ENCODE measurements around the gene SPI1.

The SPI1 gene

DNA sequence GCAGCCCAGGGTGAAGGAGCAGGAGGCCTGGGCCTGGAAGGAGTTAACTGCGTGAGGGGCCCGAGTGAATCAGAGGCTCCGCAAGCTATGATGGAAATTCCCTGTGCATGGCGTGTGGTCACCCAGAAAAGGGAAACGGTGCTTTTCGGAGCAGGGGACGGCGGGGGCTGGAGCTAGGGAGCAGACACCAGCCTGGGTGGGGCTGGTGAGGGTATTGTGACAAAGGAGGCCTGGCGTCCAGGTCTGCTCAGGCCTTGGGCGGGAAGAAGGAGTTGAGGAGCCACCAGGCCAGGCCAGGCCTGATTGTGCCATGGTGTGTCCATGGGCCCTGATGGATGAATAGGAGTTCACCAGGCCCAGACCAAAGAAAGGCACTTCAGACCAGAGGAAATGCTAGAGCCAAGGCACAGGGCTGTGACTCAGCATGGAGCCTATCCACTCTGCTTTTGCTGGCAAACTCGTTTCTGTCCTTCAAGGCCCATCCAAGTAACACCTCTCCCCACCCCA, 12.8 kb upstream of the SPI1 start:
- no peak overlapping the region for H3K9ac ChIP-seq (ENCODE audit: low read depth, low read length)
- no peaks in the 10 kb centered on the region for H3K36me3 ChIP-seq (ENCODE audit: control insufficient read depth, insufficient read depth, low read length)
- H3K9me3 ChIP-seq (ENCODE audit: control insufficient read depth, insufficient read depth, low read length) = no peaks in the 10 kb centered on the region
- no peaks in the 10 kb centered on the region for H3K4me1 ChIP-seq (ENCODE audit: control insufficient read depth, insufficient read depth, low read length)
- no peaks in the 10 kb centered on the region for H3K27me3 ChIP-seq (ENCODE audit: control insufficient read depth, insufficient read depth, low read length)
- no peak overlapping the region for H3K4me3 ChIP-seq (ENCODE audit: low read depth, low read length)

DNA sequence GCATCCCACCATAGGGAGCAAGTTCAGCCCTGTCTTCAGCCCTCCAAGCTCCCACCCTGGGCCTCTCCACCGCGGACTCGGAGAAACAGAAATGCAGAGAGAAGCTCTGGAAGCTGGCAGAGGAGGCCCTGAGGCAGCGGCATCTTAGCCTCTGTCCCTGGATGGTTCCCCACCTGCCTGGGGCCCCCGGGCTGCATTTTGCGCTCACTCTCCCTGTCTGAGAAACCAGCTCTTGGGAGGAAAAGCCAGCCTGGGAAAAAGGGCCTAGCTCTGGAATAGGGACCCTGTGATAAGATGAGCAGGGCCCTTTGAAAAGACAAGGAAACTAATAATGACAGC, 12.0 kb upstream of the SPI1 start:
- H3K9ac ChIP-seq (ENCODE audit: low read depth, low read length) = no peak overlapping the region
- no peaks in the 10 kb centered on the region for H3K36me3 ChIP-seq (ENCODE audit: control insufficient read depth, insufficient read depth, low read length)
- no peaks in the 10 kb centered on the region for H3K9me3 ChIP-seq (ENCODE audit: control insufficient read depth, insufficient read depth, low read length)
- no peak overlapping the region for H3K4me3 ChIP-seq (ENCODE audit: low read depth, low read length)
- H3K4me1 ChIP-seq (ENCODE audit: control insufficient read depth, insufficient read depth, low read length) = no peaks in the 10 kb centered on the region
- no peaks in the 10 kb centered on the region for H3K27me3 ChIP-seq (ENCODE audit: control insufficient read depth, insufficient read depth, low read length)

DNA sequence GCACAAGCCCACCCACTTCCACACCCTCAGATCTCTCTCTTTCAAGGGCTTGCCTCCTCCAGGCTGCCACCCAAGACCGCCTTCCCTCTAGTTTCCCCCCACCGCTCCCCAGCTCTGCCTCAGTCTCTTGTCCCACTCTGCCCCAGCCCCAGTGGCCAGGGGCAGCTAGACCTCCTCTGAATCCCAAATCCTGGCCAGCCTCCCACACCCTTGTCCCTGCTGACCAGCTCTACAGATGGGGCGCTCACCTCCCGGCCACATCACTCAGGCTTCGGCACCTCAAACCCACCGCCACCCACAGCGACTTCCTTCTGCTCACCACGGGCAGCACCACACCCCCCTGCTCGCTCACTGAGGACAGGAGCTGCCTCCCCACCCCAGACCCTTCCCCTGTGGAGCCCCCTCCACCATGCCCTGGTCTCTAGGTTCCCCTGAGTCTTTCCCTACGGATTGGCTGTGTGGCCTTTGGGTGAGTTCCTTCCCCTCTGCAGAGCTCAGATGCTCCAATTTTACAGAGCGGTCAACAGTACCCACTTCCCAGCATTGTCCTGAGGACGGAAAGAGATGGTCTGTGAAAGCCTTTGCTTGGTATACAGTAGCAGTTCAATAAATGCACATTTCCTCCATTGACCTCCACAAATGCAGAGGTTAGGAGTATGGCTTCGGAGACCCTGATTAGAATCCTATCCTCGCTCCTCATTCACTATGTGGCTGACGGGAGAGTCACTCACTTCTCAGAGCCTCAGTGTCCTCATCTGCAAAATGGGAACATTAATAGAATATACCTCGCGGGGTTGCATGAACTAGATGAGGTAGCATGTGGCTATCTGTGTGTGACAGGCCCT, 11.5 kb upstream of the SPI1 start:
- Histone ChIP-seq H3K9me3 (ENCODE audit: control insufficient read depth, insufficient read depth, low read length) (no peaks in the 10 kb centered on the region), H3K27me3 (ENCODE audit: control insufficient read depth, insufficient read depth, low read length) (no peaks in the 10 kb centered on the region), H3K9ac (ENCODE audit: low read depth, low read length) (no peak overlapping the region), H3K4me1 (ENCODE audit: control insufficient read depth, insufficient read depth, low read length) (no peaks in the 10 kb centered on the region), H3K36me3 (ENCODE audit: control insufficient read depth, insufficient read depth, low read length) (no peaks in the 10 kb centered on the region), H3K4me3 (ENCODE audit: low read depth, low read length) (no peak overlapping the region)

DNA sequence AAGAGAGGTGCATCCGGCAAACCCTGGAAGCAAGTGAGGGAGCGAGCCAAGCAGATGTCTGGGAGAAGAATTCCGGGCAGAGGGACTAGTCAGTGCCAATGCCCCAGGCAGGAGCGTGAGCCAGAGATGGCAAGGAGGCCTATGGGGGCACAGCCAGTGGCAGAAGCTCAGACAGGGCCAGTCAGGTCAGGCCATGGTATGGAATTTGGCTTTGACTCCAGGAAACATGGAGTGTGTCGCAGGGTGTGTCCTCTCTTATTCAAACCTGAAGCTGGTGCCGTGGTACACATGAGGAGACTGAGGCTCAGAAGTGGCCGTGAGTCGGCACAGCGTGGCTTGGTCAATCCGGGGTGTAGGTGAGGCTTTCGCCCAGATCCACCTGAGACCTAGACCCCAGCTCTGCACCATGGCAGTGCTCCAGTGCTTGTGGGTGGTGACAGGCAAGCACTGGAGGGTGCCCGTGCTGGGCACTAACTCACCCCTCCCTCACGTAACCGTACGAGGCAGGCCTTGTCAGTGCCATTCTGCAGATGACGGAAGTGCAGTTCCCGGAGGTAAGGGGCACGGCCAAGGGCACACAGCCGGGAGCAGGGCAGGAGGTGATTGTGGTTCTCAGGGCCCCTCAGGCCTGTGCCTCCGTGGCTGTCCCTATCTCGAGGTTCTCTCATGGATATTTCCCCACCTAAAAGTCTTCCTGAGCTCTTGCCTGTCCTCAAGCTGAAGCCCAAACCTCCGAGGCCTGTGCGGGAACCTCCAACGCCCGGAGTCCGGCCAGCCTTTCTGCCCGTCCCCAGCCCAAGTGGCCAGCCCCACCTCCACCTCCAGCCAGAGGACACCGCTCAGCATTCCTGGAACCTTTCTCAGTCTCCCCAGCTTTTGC, 10.6 kb upstream of the SPI1 start:
- H3K9ac ChIP-seq (ENCODE audit: low read depth, low read length) = no peak overlapping the region
- no peaks in the 10 kb centered on the region for H3K36me3 ChIP-seq (ENCODE audit: control insufficient read depth, insufficient read depth, low read length)
- no peaks in the 10 kb centered on the region for H3K27me3 ChIP-seq (ENCODE audit: control insufficient read depth, insufficient read depth, low read length)
- H3K4me3 ChIP-seq (ENCODE audit: low read depth, low read length) = no peak overlapping the region
- no peaks in the 10 kb centered on the region for H3K4me1 ChIP-seq (ENCODE audit: control insufficient read depth, insufficient read depth, low read length)
- no peaks in the 10 kb centered on the region for H3K9me3 ChIP-seq (ENCODE audit: control insufficient read depth, insufficient read depth, low read length)

GRCh38 chr11:47387944-47388696, 9.8 kb upstream of the SPI1 start:
- Histone ChIP-seq H3K9ac (ENCODE audit: low read depth, low read length) (no peak overlapping the region), H3K4me3 (ENCODE audit: low read depth, low read length) (no peak overlapping the region), H3K9me3 (ENCODE audit: control insufficient read depth, insufficient read depth, low read length) (no peaks in the 10 kb centered on the region), H3K27me3 (ENCODE audit: control insufficient read depth, insufficient read depth, low read length) (no peaks in the 10 kb centered on the region), H3K4me1 (ENCODE audit: control insufficient read depth, insufficient read depth, low read length) (no peaks in the 10 kb centered on the region), H3K36me3 (ENCODE audit: control insufficient read depth, insufficient read depth, low read length) (no peaks in the 10 kb centered on the region)

- H3K9ac ChIP-seq (ENCODE audit: low read depth, low read length) = no peak overlapping the region
- no peak overlapping the region for H3K4me3 ChIP-seq (ENCODE audit: low read depth, low read length)
- no peaks in the 10 kb centered on the region for H3K27me3 ChIP-seq (ENCODE audit: control insufficient read depth, insufficient read depth, low read length)
- no peaks in the 10 kb centered on the region for H3K36me3 ChIP-seq (ENCODE audit: control insufficient read depth, insufficient read depth, low read length)
- H3K9me3 ChIP-seq (ENCODE audit: control insufficient read depth, insufficient read depth, low read length) = no peaks in the 10 kb centered on the region
- H3K4me1 ChIP-seq (ENCODE audit: control insufficient read depth, insufficient read depth, low read length) = no peaks in the 10 kb centered on the region
These were observed 6.2 kb upstream of the SPI1 start for GRCh38 chr11:47384498-47384897.

GRCh38 chr11:47383071-47383470, 4.7 kb upstream of the SPI1 start:
- Histone ChIP-seq H3K4me3 (ENCODE audit: low read depth, low read length) (no peak overlapping the region), H3K9ac (ENCODE audit: low read depth, low read length) (no peak overlapping the region)

DNA sequence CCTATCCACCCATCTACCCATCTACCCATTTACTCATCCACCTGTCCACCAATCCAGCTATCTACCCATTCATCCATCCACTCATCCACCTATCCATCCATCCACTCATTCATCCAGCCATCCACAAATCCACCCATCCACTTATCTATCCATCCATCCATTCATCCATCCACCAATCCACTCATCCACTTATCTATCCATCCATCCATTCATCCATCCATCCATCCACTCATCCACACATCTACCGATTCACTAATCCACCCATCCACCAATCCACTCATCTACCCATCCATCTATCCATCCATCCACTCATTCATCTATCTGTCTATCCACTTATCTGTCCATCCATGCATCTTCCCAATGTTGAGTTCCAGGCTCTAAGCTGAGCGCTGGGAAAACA, 1.7 kb upstream of the SPI1 start:
- no peak overlapping the region for H3K9ac ChIP-seq (ENCODE audit: low read depth, low read length)
- no peak overlapping the region for H3K4me3 ChIP-seq (ENCODE audit: low read depth, low read length)
- H3K36me3 ChIP-seq (ENCODE audit: control insufficient read depth, insufficient read depth, low read length) = no peaks in the 10 kb centered on the region
- H3K4me1 ChIP-seq (ENCODE audit: control insufficient read depth, insufficient read depth, low read length) = peaks cover 2% of the 10 kb centered on the region
- H3K9me3 ChIP-seq (ENCODE audit: control insufficient read depth, insufficient read depth, low read length) = no peaks in the 10 kb centered on the region
- no peaks in the 10 kb centered on the region for H3K27me3 ChIP-seq (ENCODE audit: control insufficient read depth, insufficient read depth, low read length)

More at GRCh38 chr11:47383071-47383470, 4.7 kb upstream of the SPI1 start:
- Histone ChIP-seq H3K9me3 (ENCODE audit: control insufficient read depth, insufficient read depth, low read length) (no peaks in the 10 kb centered on the region), H3K27me3 (ENCODE audit: control insufficient read depth, insufficient read depth, low read length) (no peaks in the 10 kb centered on the region), H3K4me1 (ENCODE audit: control insufficient read depth, insufficient read depth, low read length) (peaks cover 2% of the 10 kb centered on the region), H3K36me3 (ENCODE audit: control insufficient read depth, insufficient read depth, low read length) (no peaks in the 10 kb centered on the region)

DNA sequence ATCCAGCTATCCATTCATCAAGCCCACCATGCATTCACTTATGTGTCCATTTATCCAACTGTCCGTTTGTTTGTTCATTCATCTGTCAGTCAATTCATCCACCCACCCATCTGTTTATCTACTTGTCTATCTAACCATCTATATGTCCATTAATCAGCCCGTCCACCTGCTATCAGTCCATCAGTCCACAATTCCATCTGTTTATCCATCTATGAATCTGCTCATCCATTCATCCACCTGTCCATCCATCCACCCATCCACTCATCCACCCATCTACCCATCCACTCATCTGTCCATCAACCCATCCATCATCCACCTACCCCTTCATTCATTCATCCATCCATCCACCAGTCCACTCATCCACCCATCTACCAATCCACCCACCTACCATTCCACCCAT, 970 bp upstream of the SPI1 start:
- H3K9ac ChIP-seq (ENCODE audit: low read depth, low read length) = no peak overlapping the region
- H3K36me3 ChIP-seq (ENCODE audit: control insufficient read depth, insufficient read depth, low read length) = no peaks in the 10 kb centered on the region
- no peak overlapping the region for H3K4me3 ChIP-seq (ENCODE audit: low read depth, low read length)
- H3K9me3 ChIP-seq (ENCODE audit: control insufficient read depth, insufficient read depth, low read length) = no peaks in the 10 kb centered on the region
- H3K4me1 ChIP-seq (ENCODE audit: control insufficient read depth, insufficient read depth, low read length) = peaks cover 2% of the 10 kb centered on the region
- no peaks in the 10 kb centered on the region for H3K27me3 ChIP-seq (ENCODE audit: control insufficient read depth, insufficient read depth, low read length)

GRCh38 chr11:47378836-47379170, 456 bp upstream of the SPI1 start:
- H3K9me3 ChIP-seq (ENCODE audit: control insufficient read depth, insufficient read depth, low read length) = no peaks in the 10 kb centered on the region
- no peaks in the 10 kb centered on the region for H3K27me3 ChIP-seq (ENCODE audit: control insufficient read depth, insufficient read depth, low read length)
- H3K9ac ChIP-seq (ENCODE audit: low read depth, low read length) = no peak overlapping the region
- H3K36me3 ChIP-seq (ENCODE audit: control insufficient read depth, insufficient read depth, low read length) = no peaks in the 10 kb centered on the region
- H3K4me3 ChIP-seq (ENCODE audit: low read depth, low read length) = no peak overlapping the region
- peaks cover 2% of the 10 kb centered on the region for H3K4me1 ChIP-seq (ENCODE audit: control insufficient read depth, insufficient read depth, low read length)

GRCh38 chr11:47377571-47378009, 757 bp downstream of the SPI1 start:
- no peaks in the 10 kb centered on the region for H3K27me3 ChIP-seq (ENCODE audit: control insufficient read depth, insufficient read depth, low read length)
- H3K9me3 ChIP-seq (ENCODE audit: control insufficient read depth, insufficient read depth, low read length) = no peaks in the 10 kb centered on the region
- no peak overlapping the region for H3K4me3 ChIP-seq (ENCODE audit: low read depth, low read length)
- H3K9ac ChIP-seq (ENCODE audit: low read depth, low read length) = no peak overlapping the region
- H3K4me1 ChIP-seq (ENCODE audit: control insufficient read depth, insufficient read depth, low read length) = peaks cover 2% of the 10 kb centered on the region
- H3K36me3 ChIP-seq (ENCODE audit: control insufficient read depth, insufficient read depth, low read length) = no peaks in the 10 kb centered on the region
